Measurements from ENCODE around the gene LRIG2. TPM values are rescaled to one million over a fixed set of nuclear protein-coding genes. Genes with fewer than 3 reads are reported as not detected.
"Not testable (repeated sequence)": the region's sequence is repeated elsewhere in the genome, so short reads cannot be mapped to it uniquely, and the experiment has no call there.

LRIG2 gene, protein sequence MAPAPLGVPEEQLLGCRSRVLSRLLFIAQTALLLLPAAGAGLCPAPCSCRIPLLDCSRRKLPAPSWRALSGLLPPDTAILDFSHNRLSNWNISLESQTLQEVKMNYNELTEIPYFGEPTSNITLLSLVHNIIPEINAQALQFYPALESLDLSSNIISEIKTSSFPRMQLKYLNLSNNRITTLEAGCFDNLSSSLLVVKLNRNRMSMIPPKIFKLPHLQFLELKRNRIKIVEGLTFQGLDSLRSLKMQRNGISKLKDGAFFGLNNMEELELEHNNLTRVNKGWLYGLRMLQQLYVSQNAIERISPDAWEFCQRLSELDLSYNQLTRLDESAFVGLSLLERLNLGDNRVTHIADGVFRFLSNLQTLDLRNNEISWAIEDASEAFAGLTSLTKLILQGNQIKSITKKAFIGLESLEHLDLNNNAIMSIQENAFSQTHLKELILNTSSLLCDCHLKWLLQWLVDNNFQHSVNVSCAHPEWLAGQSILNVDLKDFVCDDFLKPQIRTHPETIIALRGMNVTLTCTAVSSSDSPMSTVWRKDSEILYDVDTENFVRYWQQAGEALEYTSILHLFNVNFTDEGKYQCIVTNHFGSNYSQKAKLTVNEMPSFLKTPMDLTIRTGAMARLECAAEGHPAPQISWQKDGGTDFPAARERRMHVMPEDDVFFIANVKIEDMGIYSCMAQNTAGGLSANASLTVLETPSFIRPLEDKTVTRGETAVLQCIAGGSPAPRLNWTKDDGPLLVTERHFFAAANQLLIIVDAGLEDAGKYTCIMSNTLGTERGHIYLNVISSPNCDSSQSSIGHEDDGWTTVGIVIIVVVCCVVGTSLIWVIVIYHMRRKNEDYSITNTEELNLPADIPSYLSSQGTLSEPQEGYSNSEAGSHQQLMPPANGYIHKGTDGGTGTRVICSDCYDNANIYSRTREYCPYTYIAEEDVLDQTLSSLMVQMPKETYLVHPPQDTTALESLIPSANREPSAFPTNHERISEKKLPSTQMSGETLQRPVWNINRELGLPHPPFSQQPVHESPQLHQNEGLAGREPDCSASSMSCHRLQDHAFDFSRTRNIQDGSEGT
- total RNA-seq, result 24.9 TPM

DNA sequence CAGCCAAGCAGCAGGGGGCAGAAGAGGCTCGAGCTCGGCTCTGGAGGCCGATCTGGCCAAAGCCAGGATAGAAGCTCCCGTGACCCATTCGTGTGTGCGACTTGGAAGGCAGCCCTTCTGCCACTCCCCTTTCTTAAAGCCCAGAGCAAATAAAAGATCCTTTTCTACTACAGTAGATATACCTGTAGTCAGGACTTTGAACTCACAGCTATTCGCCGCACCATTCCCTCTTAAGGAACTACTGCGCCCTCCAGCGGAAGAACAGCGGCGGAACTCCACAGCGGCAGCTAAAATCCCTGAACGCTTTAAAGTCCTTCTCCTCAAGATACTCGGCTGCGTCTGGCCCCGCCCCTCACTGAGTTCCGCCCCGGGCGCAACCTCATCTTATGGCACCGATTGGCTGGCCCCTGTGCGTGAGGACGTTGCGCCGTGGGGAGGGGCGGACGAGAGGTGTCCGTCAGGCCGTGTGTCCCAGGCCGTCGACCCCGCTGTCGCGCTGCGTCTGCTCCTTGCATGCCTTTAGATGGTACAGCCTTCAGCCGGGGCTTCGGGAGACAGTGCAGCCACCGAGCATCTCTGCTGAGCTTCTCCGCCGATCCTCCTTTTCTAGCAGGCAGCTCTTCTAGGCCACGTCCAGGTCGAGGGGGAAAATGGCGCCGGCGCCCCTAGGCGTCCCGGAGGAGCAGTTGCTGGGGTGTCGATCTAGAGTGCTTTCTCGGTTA is at the start of gene LRIG2:
Gene LRIG2, plus strand, starts transcription at position 442 of the 722 bp plus-strand sequence. Its CDS starts 209 bp downstream, at position 651.
- DNase-seq, result peak; percentile 99

DNA sequence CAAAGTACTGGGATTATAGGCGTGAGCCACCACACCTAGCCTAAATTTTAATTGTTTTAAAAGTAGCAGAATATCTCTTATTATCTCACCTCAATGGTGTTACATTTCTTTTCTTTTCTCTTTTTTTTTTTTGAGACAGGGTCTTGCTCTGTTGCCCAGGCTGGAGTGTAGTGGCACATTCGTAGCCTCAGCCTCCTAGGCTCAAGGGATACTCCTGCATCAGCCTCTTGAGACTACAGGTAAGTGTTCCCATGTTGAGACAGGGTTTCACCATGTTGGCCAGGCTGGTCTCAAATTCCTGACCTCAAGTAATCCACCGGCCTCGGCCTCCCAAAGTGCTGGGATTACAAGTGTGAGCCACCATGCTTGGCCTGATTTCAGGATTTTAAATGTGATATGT is 49.7 kb upstream of the LRIG2 start:
- not testable (repeated sequence) for DNase-seq

DNA sequence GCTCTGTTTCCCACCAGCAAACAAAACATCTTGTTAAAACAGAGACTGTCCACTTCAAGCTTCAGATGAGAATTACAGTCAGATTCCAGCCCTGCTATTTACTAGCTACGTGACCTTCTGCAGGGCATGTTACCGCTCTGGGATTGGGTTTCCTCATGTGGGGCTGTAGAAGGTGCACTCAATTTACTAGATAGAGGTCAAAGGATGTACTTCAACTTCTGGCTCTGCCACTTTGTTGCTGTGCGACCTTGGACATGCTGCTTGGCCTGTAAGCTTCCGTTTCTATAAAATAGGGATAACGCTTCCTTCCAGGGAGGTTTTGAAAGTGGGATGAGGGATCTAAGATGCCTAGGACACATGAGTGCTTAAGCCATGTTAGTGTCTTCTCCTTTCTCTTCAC is 46.0 kb upstream of the LRIG2 start:
- no peak for DNase-seq

DNA sequence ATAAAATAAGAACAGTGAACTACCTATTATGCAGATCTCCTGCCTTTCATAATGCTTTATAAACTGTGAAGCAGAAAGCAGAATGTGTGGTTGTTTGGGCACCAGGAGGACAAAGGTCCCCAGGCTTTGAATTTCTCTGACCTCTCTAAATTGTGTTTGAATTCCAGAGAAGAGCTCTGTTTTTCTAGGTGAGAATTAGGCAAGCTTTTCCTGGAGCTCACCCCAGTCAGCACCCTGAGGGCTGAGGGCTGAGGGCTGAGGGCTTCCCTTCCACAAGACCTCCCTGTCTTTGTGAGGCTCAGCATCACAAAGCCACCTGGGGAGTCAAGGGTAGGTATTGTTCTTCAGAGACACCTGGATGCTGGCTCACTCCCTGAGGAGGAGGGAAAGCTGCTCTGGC is 45.5 kb upstream of the LRIG2 start:
- DNase-seq, result no peak

DNA sequence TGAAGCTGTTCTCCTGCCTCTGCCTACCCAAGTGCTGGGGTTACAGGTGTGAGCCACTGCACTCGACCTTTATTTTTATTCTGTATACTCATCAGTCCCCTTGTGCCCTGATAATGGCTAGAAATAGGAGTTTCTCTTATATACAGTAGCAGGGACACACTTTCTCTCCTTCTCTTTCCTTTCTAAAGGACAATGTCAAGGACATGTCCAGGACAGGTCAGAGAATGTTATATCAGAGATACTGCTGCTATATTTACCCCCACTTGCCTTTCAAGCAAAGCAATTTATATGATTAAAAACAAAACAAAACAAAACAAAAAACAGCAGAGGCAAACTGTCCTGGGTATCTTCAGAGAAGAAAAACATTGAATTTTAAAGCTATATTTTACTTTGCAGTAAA is 43.2 kb upstream of the LRIG2 start:
- no peak for DNase-seq

DNA sequence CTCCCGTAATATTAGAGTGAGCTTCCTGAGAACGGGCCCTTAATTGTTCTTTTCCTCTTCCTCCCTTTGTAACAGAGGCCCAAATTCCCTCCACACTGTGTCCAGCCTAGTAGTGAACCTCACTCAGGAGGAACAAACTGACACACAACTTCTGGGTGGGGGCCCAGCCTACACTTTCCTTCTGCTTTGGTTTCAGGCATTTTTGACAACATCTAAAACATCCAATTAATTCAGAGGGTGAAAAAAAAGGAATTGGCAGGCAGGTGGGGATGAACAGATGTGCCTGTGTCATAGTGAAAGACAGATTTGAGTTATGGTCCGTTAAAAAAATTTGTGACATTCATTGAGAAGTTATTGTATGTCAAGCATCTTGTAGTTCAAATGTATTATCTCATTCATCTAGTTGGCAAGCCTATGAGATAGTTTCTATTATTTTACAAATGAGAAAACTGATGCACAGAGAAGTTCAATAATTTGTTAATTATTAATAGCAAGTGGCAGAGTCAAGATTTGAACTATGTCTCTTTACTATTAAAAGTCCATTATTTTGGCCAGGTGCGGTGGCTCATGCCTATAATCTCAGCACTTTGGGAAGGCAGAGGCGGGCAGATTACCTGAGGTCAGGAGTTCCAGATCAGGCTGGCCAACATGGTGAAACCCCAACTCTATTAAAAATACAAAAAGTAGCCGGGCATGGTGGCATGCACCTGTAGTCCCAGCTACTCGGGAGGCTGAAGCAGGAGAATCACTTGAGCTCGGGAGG is 41.6 kb upstream of the LRIG2 start:
- DNase-seq, result no peak

DNA sequence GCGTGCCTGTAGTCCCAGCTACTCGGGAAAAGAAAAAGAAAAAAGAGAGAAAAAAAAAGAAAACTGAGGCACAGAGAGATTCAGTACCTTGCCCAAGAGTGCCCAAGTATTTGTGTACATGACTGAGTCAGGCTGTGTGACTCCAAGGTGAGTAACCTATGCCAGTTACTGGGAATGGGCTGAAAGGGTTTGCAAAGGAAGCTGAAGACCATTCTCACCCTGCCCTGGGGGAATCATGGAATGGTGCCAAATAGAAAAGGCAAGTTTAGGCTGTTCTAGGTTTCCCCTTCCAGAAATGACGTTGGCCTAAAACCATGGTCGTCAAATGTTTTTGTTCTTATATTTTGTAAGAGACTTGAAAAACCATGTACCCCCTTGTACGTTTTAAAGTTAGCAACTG is 37.9 kb upstream of the LRIG2 start:
- DNase-seq, result no peak

DNA sequence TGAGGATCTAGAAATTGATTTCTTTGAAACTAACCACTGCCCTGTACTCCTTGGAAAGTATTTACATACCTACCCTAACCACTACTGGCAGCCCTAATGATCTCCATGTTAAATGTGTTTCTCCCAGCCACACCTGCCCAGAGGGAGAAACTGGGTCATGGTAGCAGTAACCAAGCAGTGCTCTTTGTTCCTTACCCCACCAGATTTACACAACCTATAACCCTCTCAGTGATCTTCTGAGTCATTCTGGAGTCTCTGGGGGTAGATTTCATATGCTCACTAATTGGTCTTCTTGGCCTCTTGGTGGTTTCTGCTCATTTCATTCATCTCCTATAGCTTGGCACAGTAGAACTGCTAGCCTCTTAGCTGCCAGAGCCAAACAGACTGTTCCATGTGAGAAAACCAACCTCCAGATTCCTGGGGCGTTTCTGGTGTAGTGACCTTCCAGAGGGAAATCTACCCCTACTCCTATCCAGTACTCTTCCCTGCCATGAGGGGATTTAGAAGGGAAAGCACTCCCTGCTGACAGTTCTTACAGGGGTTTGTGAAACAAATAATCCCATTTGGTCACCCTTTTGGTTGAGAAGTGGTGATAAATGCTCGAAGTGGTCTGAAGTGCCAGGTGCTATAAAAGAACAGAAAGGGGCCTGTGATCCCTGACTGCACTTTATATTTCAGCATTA is 36.2 kb upstream of the LRIG2 start:
- DNase-seq, result no peak

DNA sequence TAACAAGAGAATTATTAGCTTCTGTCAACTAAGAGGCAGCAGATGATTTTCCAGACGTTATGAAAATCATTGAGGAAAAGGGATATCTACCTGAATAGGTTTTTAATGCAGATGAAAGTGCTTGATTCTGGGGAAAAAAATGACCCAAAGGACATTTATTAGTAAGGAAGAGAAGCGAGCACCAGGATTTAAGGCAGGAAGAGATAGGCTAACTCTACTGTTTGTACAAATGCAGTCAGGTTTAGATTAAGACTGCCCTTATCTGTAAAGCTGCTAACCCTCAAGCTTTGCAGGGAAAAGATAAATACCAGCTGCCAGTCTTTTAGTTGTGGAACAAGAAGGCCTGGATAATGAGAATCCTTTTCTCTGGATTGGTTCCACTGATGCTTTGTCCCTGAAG is 33.0 kb upstream of the LRIG2 start:
- no peak for DNase-seq

DNA sequence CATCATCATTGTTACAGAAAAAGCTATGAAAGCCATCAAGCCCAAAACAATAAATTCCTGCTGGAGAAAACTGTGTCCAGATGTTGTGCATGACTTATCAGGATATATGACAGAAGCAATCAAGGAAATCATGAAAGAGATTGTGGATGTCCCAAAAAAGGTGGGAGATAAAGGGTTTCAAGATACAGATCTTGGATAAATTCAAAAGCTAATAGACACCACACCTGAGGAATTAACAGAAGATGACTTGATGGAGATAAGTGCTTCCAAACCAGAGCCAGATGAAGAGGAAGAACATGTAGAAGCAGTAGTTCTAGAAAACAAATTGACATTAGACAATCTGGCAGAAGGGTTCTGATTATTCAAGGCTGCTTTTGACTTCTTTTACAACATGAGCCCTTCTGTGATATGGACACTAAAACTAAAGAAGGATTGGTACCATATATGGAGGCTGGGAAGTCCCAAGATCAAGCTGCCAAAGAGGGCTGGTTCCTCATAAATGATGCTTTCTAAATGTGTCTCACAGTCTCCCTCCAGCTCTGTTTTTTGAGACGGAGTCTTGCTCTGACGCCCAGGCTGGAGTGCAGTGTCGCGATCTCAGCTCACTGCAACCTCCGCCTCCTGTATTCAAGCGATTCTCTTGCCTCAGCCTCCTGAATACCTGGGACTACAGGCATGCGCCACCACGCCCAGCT is 32.1 kb upstream of the LRIG2 start:
- DNase-seq, result no peak

DNA sequence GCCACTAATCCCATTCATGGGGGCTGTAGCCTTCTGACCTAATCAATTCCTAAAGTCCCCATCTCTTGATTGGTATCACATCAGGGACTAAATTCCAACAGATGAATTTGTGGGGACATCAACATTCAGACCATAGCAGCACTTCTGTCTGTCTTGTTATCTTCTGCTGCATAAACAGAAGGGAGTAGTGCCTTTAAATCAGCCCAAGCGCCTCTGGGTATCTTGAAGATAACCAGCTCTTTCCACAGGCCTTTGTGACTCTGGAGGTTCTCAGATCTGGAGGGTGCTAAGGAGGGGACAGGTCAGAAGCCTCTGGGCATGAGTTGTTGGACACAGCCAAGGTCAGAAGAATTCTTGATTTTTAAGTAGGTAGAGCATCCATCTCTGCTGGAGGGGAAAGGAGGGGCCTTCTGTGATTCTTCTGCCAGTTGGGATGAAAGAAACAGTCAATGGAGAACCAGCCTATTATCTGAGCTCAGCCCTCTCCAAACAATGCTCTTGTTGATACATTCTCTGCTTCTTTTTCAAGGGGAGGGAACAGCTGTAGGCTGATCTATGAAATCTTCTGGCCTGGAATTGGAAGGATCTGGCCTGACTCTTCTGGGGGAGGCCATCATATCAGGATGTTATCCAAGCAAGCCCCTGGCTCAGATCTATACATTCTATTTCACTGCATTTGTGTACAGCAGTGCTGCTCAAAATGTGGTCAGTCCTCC is 31.3 kb upstream of the LRIG2 start:
- no peak for DNase-seq

DNA sequence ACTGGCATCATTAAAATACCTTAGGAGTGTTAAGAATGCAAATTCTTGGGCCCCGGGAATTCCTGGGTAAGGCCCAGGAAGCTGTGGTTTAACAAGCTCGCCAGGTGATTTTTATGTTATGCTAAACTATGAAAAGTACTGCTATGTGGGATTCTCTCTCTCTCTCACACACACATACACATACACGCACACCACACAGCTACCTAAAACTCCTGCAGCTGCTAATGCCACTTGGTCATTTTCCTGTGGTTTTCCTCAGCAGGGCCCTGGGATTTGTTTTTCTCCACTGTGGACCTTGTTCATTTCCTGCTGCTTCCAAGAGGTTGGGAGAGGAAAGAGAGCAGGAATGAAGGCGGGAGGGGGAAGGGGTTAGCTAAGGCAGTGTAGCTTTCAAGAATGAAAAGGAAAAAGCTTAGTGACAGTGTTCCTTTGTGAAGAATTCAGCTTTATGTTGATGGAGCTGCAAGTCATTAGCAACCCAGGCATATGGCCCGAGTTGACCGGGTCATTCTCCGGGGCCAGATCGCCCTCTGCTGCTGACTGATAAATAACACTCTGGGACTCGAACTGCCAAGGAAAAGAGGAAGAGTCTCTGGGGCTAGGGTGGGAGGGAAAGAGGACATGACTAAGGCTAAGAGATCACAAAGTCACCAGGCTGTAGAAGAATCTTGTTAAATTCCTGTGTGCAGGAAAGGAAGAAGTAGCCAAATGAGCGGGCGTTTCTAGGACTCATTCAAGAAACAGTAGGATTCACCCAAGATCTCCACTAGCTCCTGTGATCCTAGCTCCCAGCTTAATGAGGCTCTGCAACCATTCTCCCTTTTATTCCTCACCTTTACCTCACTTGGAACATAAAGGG is 30.5 kb upstream of the LRIG2 start:
- DNase-seq, result peak; percentile 85

DNA sequence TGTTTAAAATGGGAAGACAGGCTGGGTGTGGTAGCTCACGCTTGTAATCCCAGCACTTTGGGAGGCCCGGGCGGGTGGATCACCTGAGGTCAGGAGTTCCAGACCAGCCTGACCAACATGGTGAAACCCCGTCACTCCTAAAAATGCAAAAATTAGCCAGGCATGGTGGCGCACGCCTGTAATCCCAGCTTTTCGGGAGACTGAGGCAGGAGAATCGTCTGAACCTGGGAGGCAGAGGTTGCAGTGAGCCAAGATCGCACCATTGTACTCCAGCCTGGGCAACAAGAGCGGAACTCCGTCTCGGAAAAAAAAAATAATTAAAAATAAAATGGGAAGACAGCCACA is 29.9 kb upstream of the LRIG2 start:
- not testable (repeated sequence) for DNase-seq

DNA sequence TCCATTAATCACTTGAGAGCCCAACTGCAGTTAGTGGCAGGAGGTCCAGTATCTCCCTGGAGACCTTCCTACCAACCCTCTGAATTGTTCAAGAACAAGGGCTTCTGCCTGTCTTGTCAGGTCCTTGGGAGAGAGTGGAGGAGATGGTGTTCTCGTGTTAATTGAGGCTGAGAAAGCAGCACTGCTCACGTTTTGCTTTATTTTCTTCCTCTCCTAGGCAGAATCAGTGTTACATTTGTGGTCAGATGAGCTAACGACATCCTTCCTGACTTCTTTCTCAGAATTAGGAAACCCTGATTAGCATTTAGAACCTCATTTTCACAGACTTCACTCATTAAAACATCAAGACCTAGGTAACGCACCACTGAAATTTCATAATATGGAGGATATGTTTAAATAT is 26.4 kb upstream of the LRIG2 start:
- DNase-seq, result no peak

DNA sequence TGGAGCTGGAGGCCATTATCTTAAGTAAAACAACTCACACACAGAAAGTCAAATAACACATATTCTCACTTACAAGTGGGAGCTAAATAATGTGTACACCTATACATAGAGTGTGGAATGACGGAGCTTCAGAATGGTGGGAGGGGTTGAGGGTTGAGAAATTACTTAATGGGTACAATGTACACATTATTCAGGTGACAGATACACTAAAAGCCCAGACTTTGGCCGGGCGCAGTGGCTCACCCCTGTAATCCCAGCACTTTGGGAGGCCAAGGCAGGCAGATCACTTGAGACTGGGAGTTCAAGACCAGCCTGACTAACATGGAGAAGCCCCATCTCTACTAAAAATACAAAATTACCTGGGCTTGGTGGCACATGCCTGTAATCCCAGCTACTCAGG is 24.9 kb upstream of the LRIG2 start:
- DNase-seq, result no peak

DNA sequence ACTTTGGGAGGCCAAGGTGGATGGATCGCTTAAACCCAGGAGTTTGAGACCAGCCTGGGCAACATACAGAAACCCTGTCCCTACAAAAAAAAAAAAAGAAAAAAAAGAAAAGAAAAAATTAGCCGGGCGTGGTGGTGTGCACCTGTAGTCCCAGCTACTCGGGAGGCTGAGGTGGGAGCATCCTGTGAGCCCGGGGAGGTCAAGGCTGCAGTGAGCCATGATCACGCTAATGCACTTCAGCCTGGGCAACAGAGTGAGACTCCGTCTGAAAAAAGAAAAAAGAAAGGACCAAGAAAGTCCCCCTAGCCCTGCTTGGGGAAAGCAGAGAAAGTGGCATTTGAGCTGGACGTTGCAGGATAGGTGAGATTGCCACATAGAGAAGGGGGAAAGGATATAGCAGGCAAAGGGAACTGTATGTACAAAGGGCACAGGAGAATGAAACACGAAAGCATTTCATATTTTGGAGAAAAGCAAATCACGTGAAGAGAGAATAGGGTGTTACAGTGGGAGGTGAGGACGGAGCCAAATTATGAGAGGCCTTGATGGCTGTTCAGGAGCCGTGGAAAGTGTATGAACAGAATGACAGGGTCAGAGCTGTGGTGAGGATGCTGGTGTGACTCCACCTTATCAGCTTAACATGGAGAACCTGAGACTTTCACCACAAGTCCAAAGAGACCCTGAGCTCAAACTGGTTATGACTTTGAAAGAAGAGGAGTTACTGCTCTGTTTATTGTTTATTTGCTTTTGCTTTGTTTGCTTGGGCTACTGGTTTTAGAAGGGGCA is 19.5 kb upstream of the LRIG2 start:
- DNase-seq, result no peak

DNA sequence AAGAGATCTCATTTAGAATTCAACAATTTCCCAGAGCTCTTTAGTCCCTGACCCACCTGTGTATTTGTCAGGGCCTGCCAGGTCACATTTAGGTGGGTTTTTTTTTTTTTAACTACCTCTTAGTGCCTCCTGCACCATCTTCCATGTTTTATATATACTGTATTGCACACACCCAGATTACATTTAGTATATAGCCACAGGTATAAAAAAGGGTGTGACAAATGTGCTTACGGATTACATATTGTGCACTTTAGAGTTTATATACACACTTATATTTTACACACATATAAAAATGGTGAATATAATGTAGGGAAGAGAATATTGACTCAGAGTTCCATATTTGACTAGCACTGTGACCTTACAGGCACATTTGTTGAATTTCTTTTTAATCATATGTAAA is 17.4 kb upstream of the LRIG2 start:
- DNase-seq, result no peak

DNA sequence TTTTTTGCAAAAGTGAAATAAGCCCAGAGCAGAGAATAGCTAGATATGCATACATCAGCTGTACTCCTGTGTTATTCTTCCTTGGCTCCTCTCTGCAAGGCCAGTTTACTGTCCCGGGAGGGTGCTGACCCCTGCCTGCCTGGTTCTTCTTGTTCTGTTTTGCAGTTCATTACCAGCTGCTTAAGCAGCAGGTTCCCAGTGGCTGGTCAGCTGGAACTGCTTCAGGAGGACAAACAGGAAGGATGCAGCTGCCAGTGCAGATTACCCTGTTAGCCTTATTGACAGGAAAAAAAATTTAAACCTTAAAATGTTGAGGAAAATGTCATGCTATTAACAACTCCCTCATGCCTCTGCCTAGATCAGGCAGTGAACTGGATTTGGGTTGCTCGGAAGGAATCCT is 16.0 kb upstream of the LRIG2 start:
- peak; percentile 17 for DNase-seq

Measured in tongue (tissue), 2 donors.